GM21526 (cell line): ENCODE measurements around the gene DMGDH.

ENCODE experiments used
- ATAC-seq: cut with Tn5 transposase; IDR thresholded peaks from one replicate; pipeline ENCODE4 v1.9.1; 2021; ENCODE audit warnings: moderate library complexity; ENCODE audit not compliant: unreplicated experiment, low FRiP score

Gene DMGDH

DNA sequence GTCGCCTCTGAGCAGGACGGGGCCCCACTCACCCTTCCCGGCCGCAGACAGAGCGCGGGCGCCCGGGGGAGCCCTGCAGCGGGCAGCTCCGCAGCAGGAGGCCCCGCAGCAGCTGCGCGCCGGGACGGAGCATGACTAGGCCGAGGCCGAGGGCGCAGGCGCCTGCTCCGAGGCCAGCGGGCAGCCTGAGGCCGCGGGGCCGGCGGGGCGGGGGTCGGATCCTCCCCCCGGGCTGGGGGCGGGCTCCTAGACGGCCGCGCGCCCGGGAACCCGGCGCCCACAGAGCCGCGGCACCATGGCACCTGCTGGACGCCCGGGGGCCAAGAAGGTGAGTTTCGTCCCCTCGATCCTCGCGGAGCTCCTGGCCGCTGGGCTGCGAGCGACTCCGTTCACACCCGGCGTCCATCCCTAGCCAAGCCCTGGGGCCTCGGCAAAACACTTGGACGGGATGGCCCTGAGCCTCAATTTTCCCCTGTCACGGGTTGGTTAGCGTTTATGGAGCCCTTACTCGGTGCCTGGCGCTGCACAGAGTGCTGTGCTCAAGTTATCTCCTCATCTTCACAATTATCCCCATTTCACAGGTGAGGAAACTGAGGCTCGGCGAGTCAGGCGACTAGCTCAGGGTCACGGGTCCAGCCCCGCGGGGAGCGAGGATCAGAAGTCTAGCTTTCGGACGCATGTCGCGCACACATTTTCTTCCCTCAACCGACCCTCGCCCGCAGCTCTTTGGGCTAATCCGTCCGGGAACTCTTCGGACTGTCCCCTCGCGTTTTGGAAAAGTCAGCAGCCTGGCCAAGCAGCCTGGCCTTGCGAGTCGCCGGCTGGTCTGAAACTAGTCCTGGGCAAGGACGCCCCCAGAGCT is at the start of gene DMGDH, which contains the start of gene BHMT2:
Gene DMGDH (minus strand): TSS at position 187 of the 862 bp plus-strand sequence. CDS start 54 bp downstream, at position 133.
Gene BHMT2 (plus strand): TSS at position 280 of the 862 bp plus-strand sequence. CDS start 16 bp downstream, at position 296.
- ATAC-seq = no peak

DNA sequence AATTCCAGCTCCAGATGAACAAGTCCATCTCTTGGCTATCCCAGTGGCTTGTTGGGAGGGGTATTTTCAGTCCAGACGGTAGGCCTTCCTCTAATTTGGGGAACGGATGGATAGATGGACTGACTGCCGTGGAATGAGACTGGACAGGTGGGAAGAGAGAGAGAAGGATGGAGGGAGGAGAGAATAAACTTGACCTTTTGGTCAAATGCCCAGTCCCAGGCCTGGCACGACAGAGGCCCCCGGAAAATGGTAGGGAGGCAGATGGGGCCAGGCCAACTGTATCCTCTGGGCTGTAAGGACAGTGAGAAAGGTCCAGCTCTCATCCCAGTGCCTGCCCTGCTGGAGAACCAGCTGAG is 43.2 kb upstream of the DMGDH start:
- no peak for ATAC-seq

DNA sequence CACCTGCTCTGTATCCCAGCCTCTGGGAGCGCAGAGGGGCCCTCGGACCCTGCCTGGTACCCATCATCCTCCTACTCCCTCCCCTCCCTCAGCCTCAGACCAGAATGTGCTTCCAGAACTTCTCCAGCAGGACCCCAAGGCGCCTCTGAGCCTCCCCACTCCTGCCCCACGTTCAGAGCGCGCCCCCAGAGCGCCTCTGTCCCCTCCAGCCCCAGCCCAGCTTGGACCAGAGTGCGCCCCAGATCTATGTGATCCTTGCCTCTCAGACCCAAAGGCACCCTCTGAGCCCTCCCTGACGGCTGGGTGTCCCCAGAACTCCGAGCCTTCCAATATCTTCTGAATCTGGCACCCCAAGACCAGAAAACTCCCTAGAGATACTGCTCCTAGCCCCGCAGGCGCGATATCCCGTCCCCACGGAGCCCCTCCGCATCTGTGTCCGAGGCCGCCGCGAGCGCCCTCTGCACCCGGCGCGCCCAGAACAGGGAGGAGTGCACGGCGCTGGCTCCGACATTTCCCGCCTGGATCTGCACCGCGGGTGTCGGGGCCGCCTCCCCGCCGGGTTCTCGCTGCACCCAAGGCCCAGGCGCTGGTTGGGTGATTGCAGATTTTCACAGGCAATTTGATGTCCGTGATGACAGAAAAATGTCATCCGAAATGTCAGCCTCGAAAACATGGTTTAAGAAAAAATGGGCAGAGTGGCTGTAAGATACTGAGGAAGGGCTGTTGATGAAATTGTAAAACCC is 42.7 kb upstream of the DMGDH start:
- ATAC-seq = no peak

DNA sequence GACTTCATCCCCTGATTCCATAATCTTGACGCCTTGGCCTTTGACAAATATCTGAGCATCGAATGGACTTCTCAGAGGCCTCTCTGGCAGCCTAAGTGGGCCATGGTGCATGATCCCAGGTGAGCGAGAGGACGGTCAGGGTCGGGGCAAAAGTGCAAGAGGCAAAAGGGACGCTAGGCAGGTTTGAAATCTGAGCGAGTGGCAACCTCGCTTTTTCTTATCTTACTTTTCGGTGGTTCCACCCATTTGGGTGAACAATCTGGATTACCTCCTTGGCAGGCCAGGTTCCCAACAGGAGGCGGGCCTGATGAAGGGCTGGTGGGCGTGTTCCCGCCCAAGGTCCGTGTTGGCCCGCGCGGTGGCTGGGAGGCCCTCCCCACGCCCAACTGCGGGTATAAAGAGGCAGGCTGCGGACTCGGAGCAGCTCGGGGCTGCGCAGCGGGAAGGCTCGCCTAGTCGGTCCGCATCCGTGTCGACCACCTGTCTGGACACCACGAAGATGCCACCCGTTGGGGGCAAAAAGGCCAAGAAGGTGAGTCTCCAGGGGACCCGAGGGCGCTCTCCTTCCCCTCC is 42.0 kb upstream of the DMGDH start, which contains the start of gene BHMT:
Gene BHMT (plus strand): TSS at position 423 of the 573 bp plus-strand sequence. CDS start 77 bp downstream, at position 500.
- no peak for ATAC-seq

DNA sequence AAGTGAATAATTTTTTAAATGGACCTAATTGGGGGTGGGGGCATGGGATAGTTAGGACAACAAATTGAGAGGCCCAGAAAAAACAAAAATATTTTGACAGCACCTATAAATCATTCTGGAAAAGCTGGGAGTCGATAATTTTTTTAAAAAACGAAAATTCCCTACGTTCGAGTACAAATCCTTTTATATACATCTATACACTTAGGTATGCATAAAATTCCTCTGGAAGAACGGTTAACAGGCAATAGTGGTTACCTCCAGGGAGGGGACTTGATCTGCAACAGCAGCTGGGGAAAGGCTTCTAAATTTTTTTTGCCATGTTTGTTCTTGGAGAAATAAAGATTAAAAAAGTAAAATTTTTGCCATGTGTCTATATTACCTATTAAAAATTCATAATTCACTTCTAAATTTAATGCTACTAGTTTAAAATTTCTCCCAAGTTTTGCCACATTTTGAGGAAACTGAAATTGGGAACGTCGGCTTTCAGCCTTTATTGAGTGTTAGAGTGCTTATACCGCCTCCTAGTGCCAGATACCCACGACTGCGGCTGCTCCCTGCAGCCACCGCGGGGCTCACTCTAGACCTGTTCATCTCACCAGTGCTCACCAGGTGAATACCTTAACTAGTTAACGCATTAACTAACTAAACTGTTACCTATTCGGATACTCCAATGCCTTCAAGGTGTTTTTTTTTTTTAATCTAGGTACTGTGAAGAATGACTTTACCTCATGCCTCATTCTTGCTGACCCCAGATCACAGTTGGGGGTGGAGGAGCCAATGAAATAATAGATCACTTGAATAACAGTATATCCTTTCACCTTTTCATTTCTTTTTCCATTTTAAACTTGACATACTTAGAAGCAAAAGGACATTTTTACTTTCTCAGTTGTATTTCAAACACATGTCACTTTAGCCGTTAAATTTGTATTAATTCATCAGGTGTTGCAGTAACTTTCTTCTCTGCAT is 40.3 kb upstream of the DMGDH start:
- no peak for ATAC-seq

DNA sequence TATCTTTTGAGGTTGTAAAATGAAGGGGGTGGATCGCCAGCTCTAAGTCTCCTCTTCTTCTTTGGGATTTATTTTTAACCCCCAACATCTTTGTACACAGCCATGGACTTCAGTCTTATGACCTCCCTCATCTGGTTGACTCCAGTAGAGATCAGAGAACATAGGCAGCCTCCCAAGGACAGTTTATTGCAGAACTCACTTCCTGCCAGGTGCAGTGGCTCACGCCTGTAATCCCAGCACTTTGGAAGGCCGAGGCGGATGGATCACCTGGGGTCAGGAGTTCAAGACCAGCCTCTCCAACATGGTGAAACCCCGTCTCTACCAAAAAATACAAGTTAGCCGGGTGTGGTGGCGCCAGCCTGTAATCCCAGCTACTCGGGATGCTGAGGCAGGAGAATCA is 39.3 kb upstream of the DMGDH start:
- ATAC-seq = no peak

DNA sequence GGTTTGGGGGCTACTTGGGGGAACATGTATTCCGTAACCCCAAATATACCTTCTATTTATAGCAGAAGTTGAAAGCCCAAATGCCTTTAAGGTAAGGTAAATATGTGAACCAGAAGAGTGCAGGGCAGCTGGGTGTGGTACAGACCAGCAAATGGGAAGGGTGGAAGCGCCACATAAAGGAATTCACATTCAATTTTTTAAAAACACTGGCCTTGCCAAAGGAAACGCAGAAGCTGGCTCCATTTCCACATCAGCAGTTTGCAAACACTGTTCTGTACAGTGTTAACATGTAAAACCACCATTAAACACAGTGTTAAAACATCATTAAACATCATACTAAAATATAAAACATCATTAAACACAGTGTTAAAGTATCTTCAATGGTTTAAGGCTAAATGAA is 38.6 kb upstream of the DMGDH start:
- no peak for ATAC-seq

DNA sequence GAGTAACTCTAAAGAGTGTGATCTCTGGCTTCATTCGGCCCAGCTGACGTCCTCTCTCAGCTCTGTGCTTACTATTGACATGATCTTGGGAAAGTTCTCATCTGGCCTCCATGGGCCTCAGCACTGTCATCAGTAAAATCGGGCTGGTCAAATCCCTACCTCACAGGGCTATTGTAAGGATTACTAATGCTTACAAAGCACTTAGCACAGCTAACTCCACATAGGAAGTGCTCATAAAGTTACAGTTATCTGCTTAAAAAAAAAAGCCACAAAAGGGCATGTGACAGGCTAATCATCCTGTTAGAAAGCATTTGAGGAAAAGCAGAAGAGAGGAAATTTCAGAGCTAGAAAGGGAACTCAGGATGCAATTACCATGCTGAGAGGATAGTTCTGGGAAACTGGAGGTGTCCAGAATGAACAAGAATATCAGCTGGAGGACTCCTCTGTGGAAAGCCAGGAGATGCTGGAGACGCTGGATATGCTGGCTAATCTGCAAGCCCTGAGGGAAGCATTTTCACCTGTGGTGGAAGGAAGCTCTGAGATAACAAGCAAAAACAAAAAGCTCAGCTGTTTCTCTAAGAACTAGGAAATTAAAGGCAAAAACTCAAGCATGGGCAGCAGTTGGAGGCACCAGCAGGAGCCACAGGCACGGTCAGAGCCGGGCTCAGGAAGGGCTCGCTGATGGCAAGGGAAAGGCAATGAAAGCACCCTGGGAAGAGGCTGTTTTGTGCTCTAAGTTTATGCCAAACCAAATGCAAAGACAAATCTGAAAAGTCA is 37.7 kb upstream of the DMGDH start:
- no peak for ATAC-seq

DNA sequence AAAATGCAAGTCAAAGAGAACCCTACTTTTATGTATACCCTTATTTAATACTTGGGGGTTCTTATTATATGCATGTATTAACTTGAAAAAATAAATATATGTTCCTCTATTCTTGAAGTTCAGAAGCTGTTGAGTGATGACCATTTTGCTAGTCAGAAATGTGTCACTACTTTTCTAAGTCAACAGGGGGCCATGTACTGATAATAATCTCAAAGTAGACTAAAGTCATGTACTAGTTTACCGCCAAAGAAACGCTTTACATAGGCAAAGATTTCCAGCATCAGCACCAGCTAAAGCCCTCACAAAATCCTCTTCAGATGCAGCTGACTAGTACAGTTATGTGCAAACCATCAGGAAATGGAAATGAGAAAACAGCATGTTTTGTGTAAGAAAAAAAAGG is 36.4 kb upstream of the DMGDH start:
- ATAC-seq = no peak

DNA sequence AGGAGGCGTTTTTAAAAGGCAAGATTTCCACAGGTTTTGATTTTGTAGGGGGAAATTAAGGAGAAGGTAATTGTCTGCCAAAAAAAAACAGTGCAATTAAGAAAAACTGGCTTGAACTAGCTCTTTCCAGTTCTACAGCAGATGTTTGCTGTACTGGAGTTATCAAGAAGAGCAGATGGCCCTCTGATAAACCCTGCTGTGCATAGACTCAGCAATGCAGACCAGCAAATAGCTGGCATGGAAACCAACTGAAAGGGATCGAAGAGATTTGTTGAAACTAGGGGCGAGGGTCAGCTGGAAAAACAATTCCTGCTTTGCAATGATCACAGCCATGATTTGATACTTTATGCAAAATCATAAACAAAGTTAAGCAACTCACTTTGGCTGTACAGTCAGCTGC is 24.3 kb upstream of the DMGDH start:
- no peak for ATAC-seq

DNA sequence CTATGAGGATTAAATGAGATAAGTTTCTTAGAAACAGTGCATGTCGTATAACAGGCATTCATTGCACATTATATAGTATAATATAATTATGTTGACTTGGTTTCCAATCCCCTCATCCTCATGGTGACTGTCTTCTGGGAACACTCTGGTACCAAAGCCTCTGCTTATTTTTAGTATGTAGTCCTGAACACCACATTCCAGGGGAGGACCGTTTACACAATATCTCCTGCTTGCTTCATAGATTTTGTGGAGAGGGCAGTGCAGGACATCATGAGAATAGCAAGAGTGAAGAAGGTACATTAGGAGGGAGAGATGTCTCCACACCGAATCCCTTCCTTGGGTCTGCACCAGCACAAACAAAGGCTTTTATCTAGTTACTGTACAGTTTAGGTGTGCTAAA is 21.6 kb upstream of the DMGDH start:
- no peak for ATAC-seq

DNA sequence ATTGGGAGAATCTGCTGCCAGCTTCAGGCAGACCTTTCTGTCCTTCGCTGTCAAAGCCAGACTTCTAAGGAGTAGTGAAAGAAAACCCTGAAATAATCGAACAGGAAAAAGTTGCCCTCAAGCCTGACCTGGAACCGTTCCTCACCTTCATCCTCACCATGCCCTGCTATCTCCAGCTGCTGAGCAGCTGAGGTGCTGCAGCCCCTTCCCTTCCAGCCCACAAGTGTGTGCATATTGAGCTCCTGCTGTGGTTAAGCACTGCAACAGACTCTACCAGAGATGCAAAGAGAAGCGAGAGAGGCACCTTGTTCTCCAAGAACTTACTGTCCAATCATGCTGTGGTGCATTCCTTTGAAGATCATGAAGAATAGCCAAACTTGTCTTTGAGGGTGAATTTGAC is 19.0 kb upstream of the DMGDH start:
- no peak for ATAC-seq

DNA sequence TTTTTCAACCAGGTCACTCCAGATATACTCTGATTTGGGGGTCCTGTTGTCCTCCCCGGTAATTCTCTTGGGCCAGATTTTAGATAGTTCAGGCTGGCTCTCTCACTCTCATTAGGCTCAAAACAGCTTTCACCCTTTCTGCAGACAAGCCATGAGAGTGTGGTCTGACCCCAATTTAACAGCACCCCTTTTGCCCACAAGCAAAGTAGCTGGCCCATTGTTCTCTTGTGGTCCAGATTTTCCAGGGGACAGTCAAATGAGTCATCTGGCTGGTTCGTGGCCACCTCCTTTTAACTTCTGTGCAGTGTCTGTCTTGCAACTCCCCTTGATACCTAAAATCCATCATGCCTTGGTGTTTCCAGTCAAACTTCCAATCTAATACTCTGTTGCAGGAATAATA is 16.6 kb upstream of the DMGDH start:
- no peak for ATAC-seq

DNA sequence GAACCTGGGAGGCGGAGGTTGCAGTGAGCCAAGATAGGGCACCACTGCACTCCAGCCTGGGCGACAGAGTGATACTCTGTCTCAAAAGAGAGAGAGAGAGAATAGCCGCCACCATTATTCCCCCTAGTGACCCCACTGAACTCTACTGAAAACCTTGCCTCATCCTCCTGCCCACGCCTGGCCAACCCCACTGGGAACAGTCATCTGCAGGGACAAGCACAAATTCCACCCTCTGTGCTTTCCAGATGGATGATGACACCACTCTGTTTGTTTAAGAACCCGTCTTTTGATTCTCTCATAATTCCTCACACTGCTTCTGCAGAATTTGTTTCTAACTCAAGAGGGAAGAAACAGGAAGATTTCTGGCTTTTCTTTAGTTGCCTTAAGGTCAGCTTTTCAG is 12.3 kb upstream of the DMGDH start:
- no peak for ATAC-seq

DNA sequence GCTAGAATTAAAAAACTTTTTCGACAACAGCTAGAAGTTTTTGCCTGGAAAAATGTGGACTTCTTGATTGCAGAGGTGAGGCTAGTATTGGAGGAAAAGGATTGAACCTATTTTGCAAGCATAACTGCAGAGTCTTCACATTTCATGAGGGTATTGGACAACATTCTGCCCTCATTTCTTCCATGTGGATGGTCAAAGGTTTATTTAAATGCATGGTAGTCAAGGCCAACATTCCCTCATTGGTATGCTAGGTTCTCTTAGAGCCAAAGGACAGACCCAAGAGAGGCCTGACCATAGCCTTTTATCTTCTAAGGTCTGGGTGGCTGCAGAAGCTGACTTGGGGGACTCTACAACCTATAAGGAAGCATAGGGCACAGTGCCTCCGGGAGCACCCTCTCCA is 11.3 kb upstream of the DMGDH start:
- no peak for ATAC-seq

DNA sequence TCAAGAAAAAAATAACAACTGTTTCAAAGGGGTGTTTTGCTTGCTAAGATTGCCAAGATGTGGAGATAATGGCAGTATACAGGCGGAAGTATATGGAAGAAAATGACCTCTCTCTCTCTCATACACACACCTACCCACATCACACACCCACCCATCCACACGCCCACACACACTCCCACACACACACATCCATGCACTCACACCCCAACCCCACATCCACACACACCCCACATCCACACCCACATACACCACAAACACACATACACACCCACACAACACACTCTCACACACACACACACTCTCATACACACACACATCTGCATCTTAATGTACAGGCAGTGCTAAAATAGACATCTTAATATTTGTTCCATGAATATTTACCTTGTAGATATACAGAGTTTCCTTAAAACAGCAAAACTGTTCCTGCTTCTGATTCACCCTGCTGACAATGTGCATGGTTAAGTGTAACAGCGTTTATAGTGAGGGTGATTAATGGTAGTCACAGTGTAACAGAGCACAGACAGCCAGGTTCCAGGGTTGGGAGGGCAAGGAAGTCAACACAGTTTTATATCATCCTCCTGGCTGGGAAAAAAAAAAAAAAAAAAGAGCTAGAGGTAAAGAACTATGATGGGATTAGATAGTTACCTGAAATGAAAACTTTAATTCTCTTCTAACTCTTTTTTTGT is 8.3 kb upstream of the DMGDH start:
- no peak for ATAC-seq

DNA sequence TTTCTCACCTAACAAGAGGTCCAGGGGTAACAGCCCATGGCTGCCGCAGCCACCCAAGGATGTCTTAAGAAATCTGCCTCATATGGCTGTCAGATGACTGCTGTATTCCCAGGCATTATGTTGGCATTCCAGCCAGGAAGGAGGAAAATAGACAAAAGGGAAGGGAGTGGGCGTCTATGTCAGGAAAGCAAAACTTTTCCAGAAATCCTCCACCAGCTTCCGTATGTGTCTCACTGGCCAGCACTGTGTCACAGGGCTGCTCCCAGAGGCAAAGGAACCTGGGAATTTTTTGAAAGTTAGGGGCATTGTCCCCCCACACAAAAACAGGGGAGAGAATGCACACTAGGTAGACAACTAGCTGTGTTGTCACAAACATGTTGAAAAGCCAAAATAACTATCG is 7.3 kb upstream of the DMGDH start:
- no peak for ATAC-seq

DNA sequence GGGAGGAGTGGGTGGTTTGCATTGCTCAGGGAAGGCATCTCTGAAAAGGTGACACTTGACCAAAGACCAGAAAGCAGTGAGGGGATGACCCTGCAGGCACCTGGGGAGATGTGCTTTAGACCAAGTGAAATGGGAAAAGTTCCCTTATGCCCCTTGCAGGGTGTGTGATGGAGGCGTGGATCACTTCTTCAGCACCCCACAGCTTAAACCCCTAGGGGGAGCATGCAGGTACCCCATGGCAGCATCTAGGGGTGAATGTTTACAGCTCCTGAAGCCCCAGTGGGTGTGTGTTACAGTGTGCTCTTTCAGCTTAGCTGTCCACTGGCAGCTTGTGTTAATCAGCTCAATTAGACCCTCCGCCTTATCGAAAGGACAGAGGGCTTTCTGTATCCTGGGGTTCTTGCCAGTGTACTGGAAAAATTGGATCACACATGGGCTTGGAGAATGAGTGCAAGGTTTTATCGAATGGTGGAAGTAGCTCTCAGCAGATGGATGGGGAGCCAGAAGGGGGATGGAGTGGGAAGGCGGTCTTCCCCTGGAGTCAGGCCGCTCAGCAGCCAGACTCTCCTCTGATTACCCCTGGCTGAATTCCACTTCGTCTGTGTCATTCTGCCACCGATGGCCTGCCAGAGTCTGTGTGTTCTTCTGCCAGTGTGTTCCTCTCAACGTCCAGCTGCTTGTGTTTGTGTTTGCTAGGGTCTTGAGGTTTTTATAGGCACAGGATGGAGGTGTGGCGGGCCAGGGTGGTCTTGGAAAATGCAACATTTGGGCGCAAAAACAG is 6.4 kb upstream of the DMGDH start:
- ATAC-seq = no peak
